Measurements from ENCODE around the gene CORO1C.

The CORO1C gene

DNA sequence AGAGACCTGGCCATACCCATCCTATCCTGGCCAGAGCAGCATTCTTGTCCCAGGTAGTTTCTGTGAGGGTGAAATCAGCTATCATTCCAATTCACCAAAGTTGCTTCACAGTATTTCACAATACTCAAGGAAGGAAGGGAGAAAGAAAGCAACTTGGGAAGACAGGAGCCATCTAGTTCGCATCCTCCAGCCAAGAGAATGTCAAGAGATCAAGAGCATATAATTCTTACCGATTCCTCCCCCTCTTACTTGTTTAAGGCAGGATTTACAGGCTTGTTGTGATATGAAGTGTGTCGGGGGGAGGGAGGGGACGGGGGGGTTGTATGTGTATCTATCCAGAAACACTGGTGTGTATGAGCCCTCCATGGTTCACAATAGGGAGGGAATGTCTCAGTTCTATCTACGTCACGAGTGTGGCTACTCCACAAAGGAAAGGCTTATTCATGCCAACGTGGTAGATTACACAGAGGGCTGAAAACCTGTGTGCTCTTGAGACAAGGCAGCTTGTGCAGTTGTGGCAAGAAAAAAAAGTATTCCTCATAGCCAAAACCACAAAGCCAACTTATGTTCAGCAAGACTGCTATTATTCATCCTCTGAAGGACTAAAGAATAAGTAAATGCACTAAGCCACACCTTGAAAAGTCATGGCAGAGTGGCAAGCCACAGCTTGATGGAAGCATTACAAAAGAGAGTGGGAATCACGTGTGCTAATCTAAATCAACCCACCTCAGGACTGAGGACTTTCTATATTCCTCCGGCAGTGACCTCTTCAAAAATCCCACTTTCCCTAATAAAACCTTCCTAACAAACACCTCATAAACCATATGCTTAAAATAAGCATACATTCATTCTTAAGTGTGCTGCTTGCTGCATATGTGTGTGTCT, 35.0 kb downstream of the CORO1C start:
- DNase-seq: peak; percentile 59

DNA sequence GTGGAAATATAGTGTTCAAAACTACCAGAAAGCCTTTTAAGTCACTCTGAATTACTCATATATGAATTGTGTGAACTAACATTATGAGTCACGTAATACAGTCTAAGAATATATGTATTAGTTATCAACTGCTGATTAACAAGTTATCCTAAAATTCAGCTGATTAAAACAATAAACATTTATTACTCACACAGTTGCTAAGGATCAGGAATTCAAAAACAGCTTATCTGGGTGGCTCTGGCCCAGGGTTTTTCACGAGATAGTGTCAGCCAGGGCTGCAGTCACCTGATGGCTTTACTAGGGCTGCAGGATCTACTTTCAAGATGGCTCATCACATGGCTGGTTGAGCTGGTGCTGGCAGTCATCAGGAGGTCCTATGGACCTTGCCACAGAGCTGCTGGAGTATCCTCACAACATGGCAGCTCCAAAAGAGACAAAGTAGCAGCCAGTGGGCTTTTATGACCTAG, 36.5 kb downstream of the CORO1C start:
- DNase-seq: no peak

DNA sequence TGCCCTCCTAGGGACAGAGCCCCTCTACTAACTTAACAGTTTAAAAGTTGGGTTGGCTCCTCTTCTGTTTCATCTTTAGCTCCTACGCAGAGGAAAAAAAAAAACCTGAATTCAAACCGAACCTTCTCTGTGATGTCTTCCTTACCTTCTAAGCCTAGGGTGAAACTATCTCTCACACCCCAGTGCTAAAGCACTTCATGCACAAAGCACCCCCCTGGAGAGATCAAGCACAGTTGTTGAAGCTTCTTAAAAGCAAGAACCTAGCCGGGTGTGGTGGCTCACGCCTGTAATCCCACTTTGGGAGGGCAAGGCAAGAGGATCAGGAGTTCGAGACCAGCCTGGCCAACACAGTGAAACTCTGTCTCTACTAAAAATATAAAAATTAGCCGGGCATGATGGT, 37.6 kb downstream of the CORO1C start:
- DNase-seq: no peak

DNA sequence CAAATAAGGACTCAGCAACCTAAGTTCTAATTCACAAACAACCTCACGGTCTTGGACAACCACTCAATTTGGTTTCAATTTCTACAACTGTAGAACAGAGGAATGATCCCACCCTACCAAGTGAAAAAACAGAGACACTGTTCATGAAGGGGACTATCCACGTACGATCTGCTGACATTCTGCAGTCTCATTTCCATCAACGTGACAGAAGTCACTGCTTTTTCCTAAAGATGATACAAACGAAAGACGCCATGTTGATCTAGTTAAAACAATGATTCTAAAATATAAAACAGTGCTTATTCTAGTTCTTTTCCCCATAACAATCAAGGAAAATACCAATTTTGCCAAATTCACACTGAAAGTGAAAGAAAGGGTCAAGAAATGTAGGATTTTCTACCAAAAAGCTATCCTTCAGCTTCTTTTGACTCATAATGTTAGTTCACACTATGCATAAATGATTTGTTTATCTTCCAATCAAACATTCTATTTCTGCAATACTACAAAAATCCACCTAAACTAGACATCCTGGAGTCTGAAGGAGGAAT, 38.1 kb downstream of the CORO1C start:
- DNase-seq: no peak

DNA sequence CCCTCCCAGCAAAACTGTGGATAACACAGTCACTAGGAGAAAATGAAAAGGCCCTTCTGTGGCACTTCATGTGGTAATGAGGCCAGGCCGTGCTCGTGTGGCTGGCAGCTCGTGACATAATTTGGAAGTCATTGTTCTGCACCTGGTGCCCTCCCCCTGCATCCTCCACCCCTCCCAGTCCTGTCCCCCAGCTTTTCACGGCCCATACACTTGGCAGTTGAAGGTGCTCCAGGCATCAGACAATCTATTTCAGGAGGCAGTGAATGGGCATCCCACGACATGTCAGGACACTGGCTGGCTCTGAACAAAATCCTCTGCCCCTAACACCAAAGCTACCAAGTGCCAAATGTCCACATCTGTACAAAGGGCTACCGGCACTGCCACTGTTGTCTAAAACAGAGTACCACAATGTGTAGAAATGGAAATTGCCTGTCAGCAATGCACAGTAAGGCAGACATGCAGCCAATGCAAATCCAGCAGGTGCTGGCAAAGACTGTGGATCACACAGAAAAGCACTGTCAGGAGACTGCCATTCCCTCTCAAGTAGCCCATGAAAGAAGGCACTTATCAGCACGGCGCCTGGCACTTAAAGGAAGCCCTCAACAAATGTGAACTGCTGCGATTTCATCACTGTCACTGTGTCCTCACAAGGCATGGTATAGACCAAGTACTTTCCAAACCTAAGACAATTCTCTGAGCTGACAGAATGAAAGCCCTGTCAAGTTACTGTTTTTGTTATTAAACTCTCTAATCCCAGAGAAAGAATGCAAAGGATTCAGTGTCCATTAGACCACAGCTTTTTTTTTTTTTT, 39.1 kb downstream of the CORO1C start:
- no peak for DNase-seq

DNA sequence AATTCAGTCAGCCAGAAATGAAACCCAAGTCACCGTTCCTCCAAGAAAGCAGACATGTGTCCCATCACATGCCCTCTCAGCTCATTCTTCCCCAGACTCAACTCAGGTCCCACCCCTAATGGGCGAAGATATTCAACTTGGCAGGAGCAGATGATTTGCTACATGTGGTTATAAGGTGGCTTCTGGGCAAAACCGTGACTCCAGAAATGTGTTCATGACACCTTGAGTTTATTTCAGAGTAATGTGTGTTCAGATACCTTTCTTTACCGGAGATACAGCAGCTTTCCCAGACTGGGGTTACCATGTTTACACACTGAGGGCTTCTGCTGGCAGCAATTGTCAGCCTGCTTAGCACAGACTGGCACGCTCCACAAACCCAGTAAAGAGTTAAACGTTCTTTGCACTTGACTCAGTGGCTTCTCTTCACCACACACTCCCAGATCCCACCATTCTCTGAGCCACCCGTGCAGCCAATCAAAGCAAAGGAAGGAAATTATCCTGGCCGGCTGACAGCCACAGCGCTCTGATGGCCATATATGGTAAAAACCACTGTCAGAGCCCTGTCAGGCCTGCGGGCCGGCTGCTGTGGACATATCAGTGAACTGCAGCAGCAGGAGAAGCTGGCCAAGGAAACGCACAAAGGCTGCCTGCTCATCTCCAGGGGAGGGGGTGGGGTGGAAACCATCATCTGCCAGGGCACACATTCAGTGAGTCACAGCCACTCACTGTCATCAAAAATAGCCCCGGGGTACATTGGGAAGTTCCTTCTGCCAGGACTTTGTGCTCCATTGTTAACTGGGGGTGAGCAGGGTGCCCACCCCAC, 39.9 kb downstream of the CORO1C start:
- peak; percentile 100 for DNase-seq

DNA sequence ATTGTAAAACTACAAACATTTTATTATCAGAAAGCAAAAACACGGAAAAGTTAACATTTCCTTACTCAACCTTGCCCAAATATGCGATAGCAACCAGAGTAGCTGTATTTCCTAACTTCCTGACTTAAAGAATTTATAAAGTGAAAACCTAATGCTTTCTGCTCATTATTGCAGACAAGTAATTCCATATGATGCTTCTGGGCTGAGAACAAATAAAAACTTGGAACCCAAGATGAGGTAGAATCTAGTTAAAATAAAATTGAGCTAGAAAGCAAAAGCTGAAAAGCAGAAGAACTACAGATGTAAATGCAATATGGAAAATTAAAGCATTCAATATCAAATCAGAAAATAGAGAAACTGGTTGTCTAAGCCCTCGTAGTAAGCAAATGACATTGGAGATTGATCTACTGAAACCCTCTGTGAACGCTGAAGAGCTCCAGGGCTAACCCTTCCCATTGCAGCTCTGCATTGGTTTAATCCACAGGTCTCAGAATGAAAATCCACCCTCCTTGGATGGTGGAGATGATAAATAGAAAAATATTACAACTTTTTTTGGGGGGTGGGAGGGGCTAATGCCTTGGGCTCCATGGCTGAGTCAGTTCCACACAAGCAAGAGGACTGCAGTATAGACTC, 40.7 kb downstream of the CORO1C start:
- peak; percentile 65 for DNase-seq

DNA sequence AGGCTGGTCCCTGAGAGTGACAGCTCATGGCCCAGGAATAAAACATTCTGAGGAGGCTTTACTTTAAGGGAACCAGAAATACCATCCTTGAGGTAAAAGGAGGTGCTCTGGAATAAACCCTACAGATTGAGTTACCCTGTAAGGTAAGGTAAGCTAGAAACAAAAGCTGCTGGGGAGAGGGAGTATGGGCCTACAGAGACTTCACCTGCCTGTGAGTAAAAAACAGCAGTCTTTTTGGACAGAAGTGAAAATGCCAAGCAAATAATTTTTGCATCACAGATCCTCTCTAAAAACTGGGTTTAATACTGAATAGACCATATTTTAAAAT, 41.2 kb downstream of the CORO1C start:
- DNase-seq: no peak

DNA sequence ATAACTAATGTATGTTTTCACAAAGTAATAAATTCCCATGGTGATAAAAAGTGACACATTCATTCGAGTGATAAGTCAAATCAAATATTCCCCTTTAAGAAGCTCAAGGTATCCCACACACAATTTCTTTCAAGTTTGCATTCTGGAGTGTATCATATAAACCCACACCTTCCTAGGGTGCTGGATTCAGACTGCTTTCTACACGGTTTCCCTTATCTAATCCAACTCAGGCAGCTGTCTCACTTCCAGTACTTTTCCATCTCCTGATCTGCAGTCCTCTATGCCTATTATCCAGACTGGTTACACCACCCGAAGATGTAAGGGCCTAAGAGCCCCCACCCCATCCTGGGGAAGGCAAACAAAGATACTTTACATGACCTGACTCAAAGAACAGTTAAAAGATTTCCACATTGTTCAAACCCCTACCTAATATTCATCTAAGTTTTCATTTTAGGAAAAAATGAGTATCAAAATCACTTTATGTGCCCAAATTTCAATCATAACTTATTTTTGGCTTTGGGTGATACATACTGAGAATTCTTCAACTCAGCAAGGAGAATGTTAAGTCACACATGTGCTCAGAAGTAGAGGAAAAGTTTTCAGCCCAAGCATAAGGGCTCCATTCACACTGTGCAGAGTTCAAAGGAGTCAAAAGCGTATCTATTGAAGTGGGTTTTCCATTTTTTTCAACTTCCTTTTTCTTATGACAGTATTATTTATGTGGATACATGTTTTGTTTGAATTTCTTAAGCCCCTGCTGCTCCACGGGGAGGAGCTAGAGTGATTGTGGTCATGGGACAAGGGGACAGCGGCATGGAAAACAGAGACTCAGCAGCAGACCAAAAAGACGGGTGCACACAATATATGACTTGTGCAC, 41.8 kb downstream of the CORO1C start:
- DNase-seq: no peak

DNA sequence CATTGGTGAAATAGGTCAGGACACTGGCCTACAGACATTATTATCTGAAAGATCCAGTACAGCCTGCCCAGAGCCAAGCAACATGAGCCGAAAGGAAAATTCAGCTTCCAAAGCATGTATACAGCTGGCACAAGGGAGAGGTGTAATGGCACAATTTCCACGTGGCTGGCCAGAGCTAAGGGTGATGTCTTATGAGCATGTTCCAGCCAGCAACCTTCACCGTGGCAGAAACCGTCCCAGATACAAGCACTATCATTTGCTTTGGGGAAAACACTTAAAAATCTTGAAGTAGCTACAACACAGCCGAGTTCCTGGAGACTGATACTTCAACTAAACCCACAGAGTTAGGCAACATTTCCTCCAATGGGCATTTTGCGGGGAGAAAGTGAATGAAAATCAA, 44.5 kb downstream of the CORO1C start:
- no peak for DNase-seq

DNA sequence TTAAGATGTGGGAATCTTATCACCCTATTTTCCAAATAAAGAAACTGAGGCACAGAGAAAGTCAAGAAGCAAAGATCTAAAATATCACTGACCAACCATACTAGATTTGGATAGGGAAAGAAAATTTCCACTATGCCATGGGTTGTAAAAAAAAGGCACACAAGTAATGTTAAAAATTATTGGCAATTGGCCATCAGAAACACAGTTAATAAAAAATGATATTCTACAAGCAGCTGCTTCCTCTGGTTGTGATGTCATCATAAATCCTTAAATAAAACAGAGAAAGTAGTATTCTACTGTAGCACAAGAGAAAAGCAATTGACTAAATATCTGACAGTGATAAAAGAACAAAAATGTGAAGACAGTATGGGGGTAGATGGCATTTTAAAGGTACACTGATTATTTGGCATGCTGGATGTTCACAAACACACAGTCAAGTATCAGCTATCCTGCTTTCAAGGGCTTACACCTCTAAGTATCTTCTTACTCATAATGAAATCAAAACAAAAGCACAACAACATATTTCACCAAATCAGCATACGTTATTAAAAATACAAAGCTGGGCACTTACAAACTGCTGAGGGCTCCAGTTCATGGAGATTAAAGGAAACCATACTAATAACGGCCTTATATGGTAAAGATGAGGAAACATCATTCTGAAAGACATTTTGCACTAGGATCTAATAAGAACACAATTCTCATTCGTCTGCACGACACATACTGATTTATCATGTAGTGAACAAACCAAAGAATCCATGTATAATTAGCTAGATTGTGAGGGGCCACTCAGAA, 45.7 kb downstream of the CORO1C start:
- DNase-seq: peak; percentile 17

DNA sequence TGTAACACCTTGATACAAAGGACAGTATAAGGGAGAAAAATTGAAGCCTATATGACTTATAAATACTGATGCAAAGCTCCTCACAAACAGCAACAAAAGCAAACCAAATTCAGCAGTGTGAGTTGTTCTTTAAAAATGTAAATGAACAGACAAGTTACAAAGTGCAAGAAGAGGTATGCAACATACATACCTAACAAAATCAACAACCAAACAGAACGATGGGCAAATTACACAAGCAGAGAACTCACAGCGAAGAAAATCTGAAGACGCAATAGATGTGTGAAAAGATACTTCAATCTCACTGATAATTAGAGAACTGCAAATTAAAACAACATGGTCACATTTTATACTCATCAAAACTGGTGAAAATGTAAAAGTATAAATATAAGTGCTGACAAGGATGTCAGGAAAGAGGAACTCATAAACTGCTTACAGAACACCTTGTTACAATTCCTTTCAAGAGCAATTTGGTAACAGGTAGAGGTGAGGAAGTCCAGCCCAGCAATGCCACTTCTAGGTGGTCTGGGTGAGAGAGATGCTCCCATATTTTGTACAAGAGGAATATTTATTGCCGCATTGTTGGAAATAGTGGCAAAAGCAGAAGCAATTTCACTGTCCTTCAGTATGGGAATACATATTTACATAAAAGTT, 47.3 kb downstream of the CORO1C start:
- DNase-seq: no peak

DNA sequence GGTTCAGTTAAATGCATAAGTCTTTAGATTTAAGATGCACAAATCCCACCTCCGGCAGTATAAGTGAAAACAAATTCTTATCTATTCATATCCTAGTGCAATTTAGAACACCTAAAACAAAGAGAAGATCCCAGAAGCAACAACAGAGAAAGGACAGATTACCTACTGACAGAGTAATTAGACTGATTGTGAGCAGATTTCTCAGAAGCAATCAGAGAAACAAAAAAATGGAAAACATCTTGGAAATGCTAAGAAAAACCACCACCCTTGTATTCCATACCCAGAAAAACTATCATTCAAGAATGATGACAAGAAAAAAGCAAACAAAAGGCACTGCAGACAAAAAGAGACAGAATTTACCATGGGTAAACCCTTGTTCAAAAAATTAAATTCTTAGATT, 50.0 kb downstream of the CORO1C start:
- no peak for DNase-seq

DNA sequence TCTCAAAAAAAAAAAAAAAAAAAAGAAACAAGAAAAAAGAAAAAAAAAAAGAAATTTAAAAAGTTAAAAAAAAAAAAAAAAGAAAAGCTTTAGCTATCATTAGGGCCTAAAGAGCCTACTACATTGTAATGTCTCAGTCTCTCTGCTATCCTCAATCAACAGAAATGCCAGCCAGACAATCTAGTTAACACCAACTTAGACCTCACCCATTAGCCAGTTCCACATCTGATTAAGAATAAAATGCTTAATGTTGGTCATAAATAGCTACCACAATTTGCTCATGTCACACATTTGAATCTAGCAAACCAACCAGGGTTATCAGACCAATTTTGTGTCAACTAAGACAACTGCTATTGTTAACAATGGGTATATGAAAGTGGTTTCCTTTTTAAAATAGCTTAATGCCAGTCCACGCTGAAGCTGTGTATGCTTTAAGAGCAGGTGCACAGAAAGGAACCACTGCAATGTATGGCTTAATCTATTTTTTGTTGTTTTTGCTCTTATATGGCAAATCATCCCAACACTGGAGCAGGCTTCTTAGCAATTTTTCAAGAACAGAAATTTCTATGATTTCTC, 52.1 kb downstream of the CORO1C start:
- DNase-seq: no peak

DNA sequence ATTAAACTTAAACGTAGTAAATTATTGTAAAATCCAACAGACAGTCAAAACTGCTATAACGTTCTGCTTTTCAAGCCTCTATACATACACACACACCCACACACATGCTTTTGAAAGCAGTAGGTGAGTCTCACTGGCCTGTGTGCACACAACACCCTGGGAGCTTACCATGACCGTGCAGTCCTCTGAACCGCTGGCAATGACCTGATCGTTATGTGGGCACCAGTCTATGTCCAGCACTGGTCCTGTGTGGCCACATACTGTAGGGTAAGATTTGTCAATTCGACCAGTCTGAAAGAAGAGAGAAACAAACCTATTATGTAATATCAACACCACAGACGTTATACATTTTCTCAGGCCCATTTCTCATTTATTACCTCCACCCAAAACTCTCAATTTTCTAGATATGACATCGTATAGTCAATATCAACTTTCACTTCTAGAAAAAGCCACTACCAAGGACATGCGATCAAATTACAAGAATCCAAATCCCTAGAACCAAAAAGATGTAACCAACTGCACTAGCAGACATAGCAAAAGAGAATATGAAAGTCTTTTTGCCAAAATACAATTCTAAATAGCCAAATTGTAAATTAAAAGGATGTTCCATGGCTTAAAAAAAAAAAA, 53.1 kb downstream of the CORO1C start:
- DNase-seq: no peak

DNA sequence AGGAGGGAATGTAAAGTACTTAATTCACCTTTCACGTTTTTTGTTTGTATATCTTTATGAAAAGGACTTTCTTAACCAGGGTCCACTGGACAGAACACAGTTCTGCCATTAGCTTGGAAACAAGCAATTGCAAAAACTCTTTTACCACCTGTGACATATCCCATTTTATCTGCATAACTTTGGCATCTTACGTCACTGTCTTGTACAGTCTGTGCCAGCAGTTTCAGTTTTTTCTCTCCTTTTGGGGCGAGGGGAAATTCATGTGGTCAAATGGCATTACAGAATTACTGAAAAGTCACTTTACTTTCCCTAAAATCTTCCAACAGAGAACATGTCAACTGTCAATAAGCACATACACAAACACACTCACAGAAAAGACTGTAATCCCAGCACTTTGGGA, 53.9 kb downstream of the CORO1C start:
- DNase-seq: no peak

DNA sequence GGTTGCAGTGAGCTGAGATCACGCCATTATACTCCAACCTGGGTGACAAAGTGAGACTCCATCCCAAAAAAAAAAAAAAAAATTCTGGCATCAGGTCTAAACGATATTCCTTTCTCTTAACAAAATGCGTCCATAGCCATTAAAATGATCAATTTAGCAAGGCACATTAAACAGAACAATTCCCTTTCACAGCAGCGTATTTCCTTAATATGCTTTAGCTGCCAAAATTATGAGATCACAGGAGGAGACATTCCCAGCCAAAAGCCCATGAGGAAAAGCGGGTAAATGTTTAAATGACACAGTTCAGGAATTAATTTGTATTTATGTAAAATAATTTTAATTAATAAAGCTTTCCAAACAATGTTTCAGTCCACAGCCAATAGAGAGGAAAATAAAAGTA, 54.6 kb downstream of the CORO1C start:
- DNase-seq: no peak

DNA sequence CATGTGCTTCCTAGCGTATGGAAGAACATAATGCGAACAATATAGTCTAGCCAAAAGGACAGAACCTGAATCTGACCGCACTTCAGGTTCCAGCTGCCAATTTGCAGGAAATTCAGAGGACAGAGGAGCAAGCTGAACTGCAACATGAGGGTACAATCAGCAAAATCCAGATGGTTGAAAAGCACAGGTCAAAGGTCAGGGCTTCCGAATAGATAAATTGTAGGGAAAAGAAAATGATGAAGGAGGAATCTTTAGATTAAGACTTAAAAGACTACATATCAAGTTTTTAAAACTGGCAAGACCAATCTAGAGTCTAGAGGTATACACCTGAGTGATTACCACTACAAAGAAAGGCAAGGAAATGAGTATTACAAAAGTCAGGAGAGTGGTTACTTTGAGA, 55.5 kb downstream of the CORO1C start:
- DNase-seq: no peak

DNA sequence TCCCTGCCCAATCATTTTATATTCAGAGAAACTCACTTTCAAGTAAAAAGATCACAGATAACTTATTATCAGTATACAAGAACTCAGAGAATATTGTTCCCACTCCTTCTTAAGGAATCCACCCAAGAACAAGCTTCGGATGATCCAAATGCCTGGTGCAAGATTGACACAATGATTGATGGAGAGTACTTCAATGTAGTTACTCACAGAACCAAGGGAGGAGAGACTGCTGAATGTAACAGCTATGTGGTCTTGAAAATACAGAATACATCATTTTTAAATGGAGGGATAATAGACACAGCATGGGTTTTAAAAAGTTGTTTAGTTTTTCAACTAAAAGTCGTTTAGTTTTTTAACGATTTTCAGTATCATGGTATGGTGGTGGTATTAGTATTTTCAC, 59.3 kb downstream of the CORO1C start:
- DNase-seq: no peak
